ENCODE results near the gene NINL. TPM values are rescaled to one million over a fixed set of nuclear protein-coding genes. Genes with fewer than 3 reads are reported as not detected.

Gene NINL
- total RNA-seq, 3 donors from 2014 or later (not counting 1 experiment from before 2014, with no cell fraction given): 3.1 to 6.9 (median 4.9) TPM

DNA sequence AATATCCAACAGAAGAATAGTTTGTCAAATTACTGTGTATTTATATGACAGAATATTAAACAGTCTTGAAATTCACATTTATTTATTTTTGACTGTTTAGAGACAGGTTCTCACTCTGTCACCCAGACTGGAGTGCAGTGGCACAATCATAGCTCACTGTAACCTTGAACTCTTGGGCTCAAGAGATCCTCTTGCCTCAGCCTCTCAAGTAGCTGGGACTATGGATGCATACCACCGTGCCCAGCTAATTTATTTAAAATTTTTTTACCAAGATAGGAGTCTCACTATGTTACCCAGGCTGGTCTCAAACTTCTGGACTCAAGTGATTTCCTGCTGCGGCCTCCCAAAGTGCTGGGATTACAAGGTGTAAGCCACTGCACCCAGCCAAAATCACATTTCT, 57.4 kb downstream of the NINL start:
- no peaks in the 10 kb centered on the region for H3K4me1 ChIP-seq (ENCODE audit: control insufficient read depth, insufficient read depth, low read length)
- WGBS (ENCODE audit: insufficient coverage): 86% methylated on average over 1 of the region's 2 CpGs
- H3K9me3 ChIP-seq (ENCODE audit: control insufficient read depth, insufficient read depth, low read length): no peaks in the 10 kb centered on the region
- Mint-ChIP-seq H3K9me3 (no peaks in the 10 kb centered on the region), H3K27ac (no peak overlapping the region), H3K4me3 (no peak overlapping the region), H3K36me3 (no peaks in the 10 kb centered on the region), H3K4me1 (peaks cover 0 to 1% of the 10 kb centered on the region in 2 donors), H3K27me3 (ENCODE audit: low read depth in 2 of 2) (peaks cover 2 to 5% of the 10 kb centered on the region in 2 donors)
- H3K36me3 ChIP-seq (ENCODE audit: control insufficient read depth, insufficient read depth, low read length): no peaks in the 10 kb centered on the region
- no peak for DNase-seq
- intact Hi-C loops (cut with micrococcal nuclease): no loop called here
- H3K27ac ChIP-seq (ENCODE audit: low read length): no peak overlapping the region
- no peak overlapping the region for H3K4me3 ChIP-seq (ENCODE audit: low read length)
- ATAC-seq: no peak
- TF ChIP-seq CTCF (IDR thresholded peaks at IDR 0.05): no peak
- H3K27me3 ChIP-seq (ENCODE audit: control insufficient read depth, insufficient read depth, low read length): no peaks in the 10 kb centered on the region

DNA sequence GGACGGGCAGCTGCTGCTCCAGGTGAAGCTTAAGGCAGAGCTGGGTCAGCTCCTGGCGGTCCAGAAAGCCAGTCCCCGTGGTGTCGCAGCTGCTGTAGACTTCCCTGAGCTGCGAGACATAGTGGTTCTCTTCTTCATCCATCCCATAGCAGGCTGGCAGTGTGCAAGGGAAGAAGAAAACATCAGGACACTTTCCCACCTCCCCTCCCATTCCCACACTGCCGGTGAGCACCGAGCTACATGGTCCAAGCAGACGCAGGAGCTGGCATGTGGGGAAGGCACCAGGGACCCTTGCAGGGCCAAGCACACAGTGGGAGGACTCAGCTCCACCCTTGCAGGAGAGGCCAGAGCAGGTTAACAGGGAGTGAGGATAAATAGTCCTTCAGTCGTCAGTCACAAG, 58.9 kb downstream of the NINL start:
- Histone ChIP-seq H3K27ac (ENCODE audit: low read length) (no peak overlapping the region), H3K4me1 (ENCODE audit: control insufficient read depth, insufficient read depth, low read length) (no peaks in the 10 kb centered on the region), H3K4me3 (ENCODE audit: low read length) (no peak overlapping the region), H3K9me3 (ENCODE audit: control insufficient read depth, insufficient read depth, low read length) (no peaks in the 10 kb centered on the region), H3K36me3 (ENCODE audit: control insufficient read depth, insufficient read depth, low read length) (no peaks in the 10 kb centered on the region), H3K27me3 (ENCODE audit: control insufficient read depth, insufficient read depth, low read length) (no peaks in the 10 kb centered on the region)
- Mint-ChIP-seq H3K36me3 (no peaks in the 10 kb centered on the region), H3K27me3 (ENCODE audit: low read depth in 2 of 2) (peaks cover 0 to 5% of the 10 kb centered on the region in 2 donors), H3K27ac (no peak overlapping the region), H3K9me3 (no peaks in the 10 kb centered on the region), H3K4me1 (no peaks in the 10 kb centered on the region), H3K4me3 (no peak overlapping the region)
- intact Hi-C loops (cut with micrococcal nuclease): no loop called here
- DNase-seq (no peak), ATAC-seq (no peak)
- no peak for TF ChIP-seq CTCF (IDR thresholded peaks at IDR 0.05)
- WGBS (ENCODE audit: insufficient coverage): 89% methylated on average over 9 of the region's 9 CpGs

DNA sequence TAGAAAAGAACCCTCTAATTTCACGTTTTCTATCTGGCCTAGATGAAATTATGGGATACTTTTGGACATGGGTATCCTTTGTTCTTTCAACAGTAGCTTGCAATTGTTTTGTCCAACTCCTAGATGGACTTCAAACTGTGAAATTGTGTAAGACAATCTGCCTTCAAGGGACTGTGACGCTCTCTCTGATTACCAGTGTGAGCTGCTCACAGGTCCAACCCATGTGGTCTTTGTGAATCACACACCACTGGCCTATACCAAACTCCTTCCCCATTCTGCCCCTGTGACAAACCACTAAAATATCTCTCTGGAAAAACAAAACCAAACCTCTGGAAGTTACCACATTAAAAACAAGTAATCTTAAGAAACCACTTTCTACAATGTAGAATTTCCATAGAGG, 59.5 kb downstream of the NINL start:
- Histone ChIP-seq H3K27me3 (ENCODE audit: control insufficient read depth, insufficient read depth, low read length) (no peaks in the 10 kb centered on the region), H3K9me3 (ENCODE audit: control insufficient read depth, insufficient read depth, low read length) (no peaks in the 10 kb centered on the region), H3K4me3 (ENCODE audit: low read length) (no peak overlapping the region), H3K36me3 (ENCODE audit: control insufficient read depth, insufficient read depth, low read length) (no peaks in the 10 kb centered on the region), H3K27ac (ENCODE audit: low read length) (no peak overlapping the region), H3K4me1 (ENCODE audit: control insufficient read depth, insufficient read depth, low read length) (no peaks in the 10 kb centered on the region)
- intact Hi-C loops (cut with micrococcal nuclease): no loop called here
- Mint-ChIP-seq H3K4me1 (no peaks in the 10 kb centered on the region), H3K4me3 (no peak overlapping the region), H3K9me3 (no peaks in the 10 kb centered on the region), H3K36me3 (no peaks in the 10 kb centered on the region), H3K27ac (no peak overlapping the region), H3K27me3 (ENCODE audit: low read depth in 2 of 2) (peaks cover 0 to 5% of the 10 kb centered on the region in 2 donors)
- no peak for TF ChIP-seq CTCF (IDR thresholded peaks at IDR 0.05)
- ATAC-seq: no peak
- WGBS (ENCODE audit: insufficient coverage): 55% methylated on average over 2 of the region's 2 CpGs
- no peak for DNase-seq

GRCh38 chr20:25525295-25525694, 60.0 kb downstream of the NINL start:
- Histone ChIP-seq H3K27ac (ENCODE audit: low read length) (no peak overlapping the region), H3K4me3 (ENCODE audit: low read length) (no peak overlapping the region), H3K4me1 (ENCODE audit: control insufficient read depth, insufficient read depth, low read length) (no peaks in the 10 kb centered on the region), H3K27me3 (ENCODE audit: control insufficient read depth, insufficient read depth, low read length) (no peaks in the 10 kb centered on the region), H3K36me3 (ENCODE audit: control insufficient read depth, insufficient read depth, low read length) (no peaks in the 10 kb centered on the region), H3K9me3 (ENCODE audit: control insufficient read depth, insufficient read depth, low read length) (no peaks in the 10 kb centered on the region)
- TF ChIP-seq CTCF (IDR thresholded peaks at IDR 0.05): no peak
- H3K27me3 Mint-ChIP-seq (ENCODE audit: low read depth in 2 of 2): peaks cover 0 to 3% of the 10 kb centered on the region in 2 donors
- no peaks in the 10 kb centered on the region for H3K4me1 Mint-ChIP-seq
- H3K4me3 Mint-ChIP-seq: no peak overlapping the region
- intact Hi-C loops (cut with micrococcal nuclease): no loop called here
- ATAC-seq (no peak), DNase-seq (no peak)
- WGBS (ENCODE audit: insufficient coverage): 82% methylated on average over 6 of the region's 6 CpGs
- no peak overlapping the region for H3K27ac Mint-ChIP-seq
- no peaks in the 10 kb centered on the region for H3K36me3 Mint-ChIP-seq
- no peaks in the 10 kb centered on the region for H3K9me3 Mint-ChIP-seq
